ENCODE measurements around the gene ZNF32.

Gene ZNF32

GRCh38 chr10:43695321-43695720 lies 46.6 kb upstream of the ZNF32 start:
- Histone ChIP-seq H3K23ac (ENCODE audit: low read length in 2 of 2) (no peak overlapping the region), H3K14ac (ENCODE audit: low read length in 2 of 2) (no peak overlapping the region), H2BK5ac (ENCODE audit: low read depth, low read length, poor library complexity, severe bottlenecking) (no peak overlapping the region), H3K27me3 (ENCODE audit: control insufficient read depth in 1 of 2, insufficient read depth in 1 of 2, low read length in 2 of 2) (peaks cover 8 to 13% of the 10 kb centered on the region in 2 experiments), H3K9ac (ENCODE audit: low read length) (no peak overlapping the region), H3K79me1 (replicated peaks; ENCODE audit: low read length, poor library complexity, severe bottlenecking) (no peaks in the 10 kb centered on the region), H3K4me1 (ENCODE audit: control insufficient read depth, insufficient read depth, low read depth, low read length) (peaks cover 7% of the 10 kb centered on the region), H2AFZ (ENCODE audit: low read depth, low read length) (no peak overlapping the region), H3K4me3 (ENCODE audit: insufficient read depth in 1 of 2, low read depth in 1 of 2, low read length in 2 of 2) (no peak overlapping the region), H3K36me3 (ENCODE audit: control insufficient read depth in 1 of 2, insufficient read depth in 2 of 2, low read depth in 1 of 2, low read length in 2 of 2) (no peaks in the 10 kb centered on the region), H3K18ac (ENCODE audit: low read depth in 1 of 2, low read length in 2 of 2) (peak overlapping the region in 1 of 2 experiments; percentile 16), H3K4ac (ENCODE audit: low read depth in 1 of 2, low read length in 2 of 2) (no peak overlapping the region), H2BK15ac (ENCODE audit: low read depth, poor library complexity, severe bottlenecking) (no peak overlapping the region), H2BK12ac (ENCODE audit: low read length in 2 of 2) (peak overlapping the region in 1 of 2 experiments; percentile 49), H2BK120ac (ENCODE audit: low read depth, low read length) (no peak overlapping the region), H2AK5ac (ENCODE audit: low read length, severe bottlenecking) (no peak overlapping the region), H3K9me3 (ENCODE audit: control insufficient read depth, low read length) (no peaks in the 10 kb centered on the region), H3K4me2 (ENCODE audit: low read length, poor library complexity, severe bottlenecking) (no peak overlapping the region), H4K8ac (ENCODE audit: low read length) (no peak overlapping the region), H3K27ac (ENCODE audit: low read length, poor library complexity, severe bottlenecking) (no peak overlapping the region), H4K91ac (ENCODE audit: low read length) (peak overlapping the region; percentile 28)
- WGBS: 97% methylated on average over 8 of the region's 8 CpGs
- no peak for DNase-seq

- no peak overlapping the region for H3K14ac ChIP-seq (ENCODE audit: low read length in 2 of 2)
- no peak overlapping the region for H2BK5ac ChIP-seq (ENCODE audit: low read depth, low read length, poor library complexity, severe bottlenecking)
- H3K18ac ChIP-seq (ENCODE audit: low read depth in 1 of 2, low read length in 2 of 2): peak overlapping the region; percentile 61
- peak overlapping the region; percentile 71 for H2BK15ac ChIP-seq (ENCODE audit: low read depth, poor library complexity, severe bottlenecking)
- H2AFZ ChIP-seq (ENCODE audit: low read depth, low read length): no peak overlapping the region
- H3K4ac ChIP-seq (ENCODE audit: low read depth in 1 of 2, low read length in 2 of 2): no peak overlapping the region
- H3K4me1 ChIP-seq (ENCODE audit: control insufficient read depth, insufficient read depth, low read depth, low read length): peaks cover 10% of the 10 kb centered on the region
- no peak overlapping the region for H3K4me2 ChIP-seq (ENCODE audit: low read length, poor library complexity, severe bottlenecking)
- H2AK5ac ChIP-seq (ENCODE audit: low read length, severe bottlenecking): no peak overlapping the region
- H3K79me1 ChIP-seq (replicated peaks; ENCODE audit: low read length, poor library complexity, severe bottlenecking): no peaks in the 10 kb centered on the region
- H3K27me3 ChIP-seq (ENCODE audit: control insufficient read depth in 1 of 2, insufficient read depth in 1 of 2, low read length in 2 of 2): peaks cover 8 to 13% of the 10 kb centered on the region in 2 experiments
- no peak overlapping the region for H3K23ac ChIP-seq (ENCODE audit: low read length in 2 of 2)
- H3K4me3 ChIP-seq (ENCODE audit: insufficient read depth in 1 of 2, low read depth in 1 of 2, low read length in 2 of 2): no peak overlapping the region
- WGBS: 100% methylated on average over 5 of the region's 7 CpGs
- H3K27ac ChIP-seq (ENCODE audit: low read length, poor library complexity, severe bottlenecking): no peak overlapping the region
- DNase-seq: no peak
- no peaks in the 10 kb centered on the region for H3K9me3 ChIP-seq (ENCODE audit: control insufficient read depth, low read length)
- H3K36me3 ChIP-seq (ENCODE audit: control insufficient read depth in 1 of 2, insufficient read depth in 2 of 2, low read depth in 1 of 2, low read length in 2 of 2): no peaks in the 10 kb centered on the region
- H4K91ac ChIP-seq (ENCODE audit: low read length): peak overlapping the region; percentile 23
- no peak overlapping the region for H3K9ac ChIP-seq (ENCODE audit: low read length)
- H2BK12ac ChIP-seq (ENCODE audit: low read length in 2 of 2): peak overlapping the region in 1 of 2 experiments; percentile 78
- peak overlapping the region; percentile 50 for H2BK120ac ChIP-seq (ENCODE audit: low read depth, low read length)
- H4K8ac ChIP-seq (ENCODE audit: low read length): no peak overlapping the region
Measured at GRCh38 chr10:43694526-43694925, 45.8 kb upstream of the ZNF32 start.

GRCh38 chr10:43693602-43694001 lies 44.9 kb upstream of the ZNF32 start:
- peak overlapping the region; percentile 38 for H4K8ac ChIP-seq (ENCODE audit: low read length)

GRCh38 chr10:43692051-43692825 lies 43.6 kb upstream of the ZNF32 start:
- H3K27me3 ChIP-seq (ENCODE audit: control insufficient read depth in 1 of 2, insufficient read depth in 1 of 2, low read length in 2 of 2): peaks cover 5 to 13% of the 10 kb centered on the region in 2 experiments
- WGBS: 93% methylated on average over 9 of the region's 10 CpGs
- peak overlapping the region; percentile 56 for H2BK15ac ChIP-seq (ENCODE audit: low read depth, poor library complexity, severe bottlenecking)
- H4K8ac ChIP-seq (ENCODE audit: low read length): peak overlapping the region; percentile 43
- H3K27ac ChIP-seq (ENCODE audit: low read length, poor library complexity, severe bottlenecking): no peak overlapping the region
- H3K36me3 ChIP-seq (ENCODE audit: control insufficient read depth in 1 of 2, insufficient read depth in 2 of 2, low read depth in 1 of 2, low read length in 2 of 2): no peaks in the 10 kb centered on the region
- no peak overlapping the region for H3K9ac ChIP-seq (ENCODE audit: low read length)
- no peak overlapping the region for H2AFZ ChIP-seq (ENCODE audit: low read depth, low read length)
- no peaks in the 10 kb centered on the region for H3K79me1 ChIP-seq (replicated peaks; ENCODE audit: low read length, poor library complexity, severe bottlenecking)
- H2BK5ac ChIP-seq (ENCODE audit: low read depth, low read length, poor library complexity, severe bottlenecking): no peak overlapping the region
- peak overlapping the region; percentile 66 for H2BK120ac ChIP-seq (ENCODE audit: low read depth, low read length)
- peak overlapping the region; percentile 68 to 91 for H3K18ac ChIP-seq (ENCODE audit: low read depth in 1 of 2, low read length in 2 of 2)
- no peak overlapping the region for H3K14ac ChIP-seq (ENCODE audit: low read length in 2 of 2)
- H3K4me1 ChIP-seq (ENCODE audit: control insufficient read depth, insufficient read depth, low read depth, low read length): peaks cover 14% of the 10 kb centered on the region
- no peak for DNase-seq
- no peak overlapping the region for H3K23ac ChIP-seq (ENCODE audit: low read length in 2 of 2)
- no peaks in the 10 kb centered on the region for H3K9me3 ChIP-seq (ENCODE audit: control insufficient read depth, low read length)
- H3K4me3 ChIP-seq (ENCODE audit: insufficient read depth in 1 of 2, low read depth in 1 of 2, low read length in 2 of 2): no peak overlapping the region
- H2BK12ac ChIP-seq (ENCODE audit: low read length in 2 of 2): peak overlapping the region; percentile 74 to 78
- no peak overlapping the region for H2AK5ac ChIP-seq (ENCODE audit: low read length, severe bottlenecking)
- H4K91ac ChIP-seq (ENCODE audit: low read length): peak overlapping the region; percentile 94
- no peak overlapping the region for H3K4me2 ChIP-seq (ENCODE audit: low read length, poor library complexity, severe bottlenecking)
- H3K4ac ChIP-seq (ENCODE audit: low read depth in 1 of 2, low read length in 2 of 2): peak overlapping the region in 1 of 2 experiments; percentile 49

More at GRCh38 chr10:43693602-43694001, 44.9 kb upstream of the ZNF32 start:
- no peak overlapping the region for H2AK5ac ChIP-seq (ENCODE audit: low read length, severe bottlenecking)
- no peak overlapping the region for H2BK120ac ChIP-seq (ENCODE audit: low read depth, low read length)
- no peak overlapping the region for H3K14ac ChIP-seq (ENCODE audit: low read length in 2 of 2)
- H3K4me2 ChIP-seq (ENCODE audit: low read length, poor library complexity, severe bottlenecking): no peak overlapping the region
- DNase-seq: peak; percentile 45
- peaks cover 14% of the 10 kb centered on the region for H3K4me1 ChIP-seq (ENCODE audit: control insufficient read depth, insufficient read depth, low read depth, low read length)
- no peaks in the 10 kb centered on the region for H3K9me3 ChIP-seq (ENCODE audit: control insufficient read depth, low read length)
- WGBS: 23% methylated on average over 2 of the region's 3 CpGs
- peak overlapping the region in 1 of 2 experiments; percentile 62 for H3K18ac ChIP-seq (ENCODE audit: low read depth in 1 of 2, low read length in 2 of 2)
- peak overlapping the region in 1 of 2 experiments; percentile 49 for H2BK12ac ChIP-seq (ENCODE audit: low read length in 2 of 2)
- no peaks in the 10 kb centered on the region for H3K36me3 ChIP-seq (ENCODE audit: control insufficient read depth in 1 of 2, insufficient read depth in 2 of 2, low read depth in 1 of 2, low read length in 2 of 2)
- H3K23ac ChIP-seq (ENCODE audit: low read length in 2 of 2): no peak overlapping the region
- H2BK5ac ChIP-seq (ENCODE audit: low read depth, low read length, poor library complexity, severe bottlenecking): no peak overlapping the region
- H2AFZ ChIP-seq (ENCODE audit: low read depth, low read length): no peak overlapping the region
- no peak overlapping the region for H3K4ac ChIP-seq (ENCODE audit: low read depth in 1 of 2, low read length in 2 of 2)
- H3K27ac ChIP-seq (ENCODE audit: low read length, poor library complexity, severe bottlenecking): no peak overlapping the region
- H3K79me1 ChIP-seq (replicated peaks; ENCODE audit: low read length, poor library complexity, severe bottlenecking): no peaks in the 10 kb centered on the region
- H3K4me3 ChIP-seq (ENCODE audit: insufficient read depth in 1 of 2, low read depth in 1 of 2, low read length in 2 of 2): no peak overlapping the region
- peaks cover 8 to 13% of the 10 kb centered on the region in 2 experiments for H3K27me3 ChIP-seq (ENCODE audit: control insufficient read depth in 1 of 2, insufficient read depth in 1 of 2, low read length in 2 of 2)
- H3K9ac ChIP-seq (ENCODE audit: low read length): no peak overlapping the region
- H4K91ac ChIP-seq (ENCODE audit: low read length): peak overlapping the region; percentile 20
- H2BK15ac ChIP-seq (ENCODE audit: low read depth, poor library complexity, severe bottlenecking): no peak overlapping the region

Data from mesenchymal stem cell (in vitro differentiated cells and primary cell).